HG03460 (cell line): ENCODE results near the gene DCDC1.
"Not testable (repeated sequence)": the region's sequence is repeated elsewhere in the genome, so short reads cannot be mapped to it uniquely, and the experiment has no call there.

ENCODE experiments used
- ATAC-seq: cut with Tn5 transposase; IDR thresholded peaks from one replicate; pipeline ENCODE4 v1.9.1; 2021; ENCODE audit not compliant: unreplicated experiment

Gene DCDC1

DNA sequence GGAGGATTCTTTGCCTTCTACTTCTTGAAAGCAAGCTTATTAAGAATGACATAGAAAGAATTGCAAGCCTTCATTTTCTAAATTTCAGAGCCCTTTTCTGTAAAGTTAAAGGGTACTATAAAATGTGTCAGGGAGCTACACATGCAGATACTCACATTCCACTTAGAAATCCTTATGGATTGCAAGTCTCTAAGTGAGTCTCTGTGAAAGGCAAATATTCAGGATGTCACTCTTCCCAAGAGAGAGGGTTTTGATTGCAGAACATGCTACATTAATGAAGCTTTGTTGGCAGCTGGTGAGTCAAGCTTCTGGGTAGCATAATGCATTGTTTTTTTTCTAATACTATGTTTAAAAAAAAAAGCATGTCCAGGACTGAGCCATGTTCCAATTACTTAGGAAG is 369.2 kb downstream of the DCDC1 start:
- ATAC-seq: no peak

DNA sequence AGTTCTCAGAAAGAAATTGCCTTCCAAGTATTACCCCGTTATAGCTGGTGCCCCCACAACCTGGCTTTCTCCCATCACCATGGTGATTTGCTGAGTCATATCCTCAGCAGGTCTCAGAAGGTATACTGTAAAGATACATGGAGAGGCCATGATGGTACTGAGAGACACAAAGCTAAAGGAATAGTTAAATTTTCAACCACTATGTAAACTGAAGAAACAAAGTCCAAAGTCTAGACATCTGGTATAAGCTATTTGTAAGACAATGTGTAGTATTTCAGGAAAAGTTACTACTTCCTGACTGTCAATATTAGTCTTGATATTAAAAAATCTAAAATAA is 377.1 kb downstream of the DCDC1 start:
- no peak for ATAC-seq

DNA sequence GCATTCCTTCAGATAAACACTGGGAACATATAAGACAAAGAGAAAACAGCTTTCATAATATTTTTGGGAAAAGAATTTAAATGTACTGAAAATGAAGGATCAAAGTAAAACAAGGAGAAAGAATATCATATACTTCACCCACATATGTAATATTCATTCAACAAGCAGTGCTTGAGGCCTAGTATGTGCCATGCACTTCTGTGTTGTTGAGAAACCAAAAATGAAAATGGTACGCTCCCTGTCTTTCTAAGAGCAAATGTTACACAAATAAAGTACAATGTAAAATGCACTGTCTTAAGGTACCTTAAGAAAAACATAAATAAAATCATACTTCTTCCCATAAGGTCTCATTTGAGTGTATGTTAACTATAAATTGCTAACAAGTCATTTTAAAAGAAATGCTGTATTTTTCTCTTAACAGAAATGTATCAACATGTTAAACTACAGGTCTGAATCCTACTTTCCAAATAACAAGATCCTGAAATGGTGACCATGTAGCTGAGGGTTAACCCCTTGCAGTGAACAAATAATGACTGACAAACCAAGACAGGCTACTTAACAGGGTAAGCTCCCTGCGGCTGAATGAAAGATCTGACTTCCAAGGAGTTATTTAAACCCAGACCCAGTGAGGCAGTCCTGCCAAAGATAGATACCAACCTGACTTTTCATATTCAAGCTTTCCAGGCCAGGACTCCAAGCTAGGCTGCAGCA is 377.6 kb downstream of the DCDC1 start:
- no peak for ATAC-seq

DNA sequence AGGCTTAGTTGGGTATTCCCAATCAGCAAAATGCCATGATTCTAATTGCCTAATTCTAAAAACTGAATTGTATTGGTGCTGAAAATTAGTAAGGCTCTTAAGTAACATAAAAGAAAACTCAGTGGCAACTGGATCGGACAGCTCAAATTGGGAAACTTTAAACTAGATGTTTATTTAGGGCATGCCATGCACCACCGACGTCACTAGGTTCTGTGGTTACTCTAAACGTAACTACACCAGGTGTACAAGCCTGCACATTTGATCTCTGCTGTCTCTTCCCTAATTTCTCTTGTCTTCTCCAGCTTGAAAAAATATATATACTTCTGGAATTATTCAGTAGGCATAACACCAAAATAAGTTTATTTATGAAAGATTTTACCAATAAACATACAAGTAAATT is 378.2 kb downstream of the DCDC1 start:
- no peak for ATAC-seq

DNA sequence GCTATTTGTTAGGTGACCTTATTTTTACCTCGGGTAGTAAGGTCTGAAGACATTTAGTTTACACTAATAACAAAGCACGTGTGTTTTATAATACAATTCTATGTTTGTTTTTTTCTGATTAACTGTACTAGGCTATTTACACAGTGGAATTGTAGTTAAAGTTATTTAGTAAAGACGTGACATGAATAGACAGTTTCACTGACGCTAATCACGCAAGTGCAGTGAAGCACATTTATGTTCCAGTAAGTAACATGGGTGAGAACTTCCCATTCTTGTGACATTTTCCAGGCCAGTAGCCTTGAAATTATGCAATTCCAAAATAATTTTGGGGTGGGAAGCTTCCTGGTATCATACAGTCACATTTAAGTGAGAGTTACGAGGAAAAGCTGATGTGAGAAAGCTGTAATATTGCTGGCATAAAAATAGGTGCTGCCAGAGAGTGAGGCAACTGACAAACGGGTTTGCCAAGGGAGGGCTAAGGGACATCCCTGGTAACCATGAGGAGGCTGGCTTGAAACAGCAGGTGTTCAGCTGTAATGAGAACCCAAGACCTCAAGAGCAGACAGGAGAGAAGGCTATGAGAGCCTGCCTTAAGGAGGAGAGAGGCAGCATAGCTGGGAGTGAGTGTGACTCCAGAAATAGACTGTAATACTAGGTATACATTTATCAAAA is 378.8 kb downstream of the DCDC1 start:
- ATAC-seq: no peak

DNA sequence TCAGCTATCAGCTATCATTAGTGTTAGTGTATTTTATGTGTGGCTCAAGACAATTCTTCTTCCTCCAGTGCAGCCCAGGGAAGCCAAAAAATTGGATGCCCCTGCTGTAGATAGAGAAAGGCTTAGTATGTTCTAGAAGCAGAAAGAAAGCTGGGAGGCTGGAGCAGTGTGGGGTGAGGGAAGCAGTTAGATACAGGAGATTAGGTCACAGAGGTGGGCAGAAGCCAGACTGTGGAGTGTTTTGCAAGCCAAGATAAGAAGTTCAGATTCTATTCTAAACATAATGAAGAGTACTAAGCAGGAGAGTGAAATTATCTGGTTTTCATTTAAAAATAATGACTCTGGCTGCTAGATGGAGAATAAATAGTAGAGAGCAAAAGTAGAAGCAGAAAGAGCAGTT is 381.7 kb downstream of the DCDC1 start:
- no peak for ATAC-seq

- ATAC-seq: no peak
Measured at GRCh38 chr11:30985536-30985935, 384.0 kb downstream of the DCDC1 start.

GRCh38 chr11:30984827-30985226 is 384.7 kb downstream of the DCDC1 start:
- no peak for ATAC-seq

- no peak for ATAC-seq
Measured at GRCh38 chr11:30984442-30984816, 385.1 kb downstream of the DCDC1 start.

- no peak for ATAC-seq
Measured at GRCh38 chr11:30983776-30984441, 385.6 kb downstream of the DCDC1 start.

DNA sequence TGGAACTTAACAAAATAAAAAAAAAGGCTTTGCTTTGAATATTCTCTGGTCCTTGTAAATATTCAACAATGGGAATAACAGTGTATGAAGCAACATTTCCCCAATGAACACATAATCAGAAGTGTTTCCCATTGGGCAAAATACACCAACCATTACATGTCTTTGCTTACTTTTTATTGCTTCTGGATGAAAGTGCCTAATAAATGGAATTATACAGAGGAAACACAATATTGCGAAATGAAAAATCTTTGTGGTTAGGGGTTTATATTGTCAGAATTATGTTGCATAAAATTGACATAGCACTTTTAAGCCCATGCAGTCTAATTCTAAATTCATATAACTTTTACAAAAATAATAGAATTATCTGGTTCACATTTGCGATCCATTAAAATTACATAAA is 386.4 kb downstream of the DCDC1 start:
- no peak for ATAC-seq

GRCh38 chr11:30967579-30967978 is 402.0 kb downstream of the DCDC1 start:
- ATAC-seq: no peak

GRCh38 chr11:30960387-30960992 is 409.0 kb downstream of the DCDC1 start:
- ATAC-seq: no peak

DNA sequence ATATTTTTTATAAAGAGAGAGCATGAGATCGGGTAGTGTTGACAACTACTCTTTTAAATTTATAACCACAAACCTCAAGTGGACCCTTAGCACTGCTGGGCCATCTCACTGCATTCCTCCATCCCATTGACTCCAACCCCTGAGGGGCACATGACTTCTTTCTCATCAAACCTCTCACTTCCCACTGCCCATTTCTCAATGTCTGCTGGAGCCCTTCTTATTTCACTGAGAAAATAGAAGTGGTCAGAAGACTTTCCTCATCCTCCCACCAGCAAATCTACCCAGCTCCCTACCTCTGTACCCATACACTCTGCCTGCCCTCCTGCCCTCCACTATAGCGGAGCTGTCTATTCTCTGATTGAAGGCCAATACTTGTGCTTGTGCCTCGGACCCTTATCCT is 412.8 kb downstream of the DCDC1 start:
- no peak for ATAC-seq

DNA sequence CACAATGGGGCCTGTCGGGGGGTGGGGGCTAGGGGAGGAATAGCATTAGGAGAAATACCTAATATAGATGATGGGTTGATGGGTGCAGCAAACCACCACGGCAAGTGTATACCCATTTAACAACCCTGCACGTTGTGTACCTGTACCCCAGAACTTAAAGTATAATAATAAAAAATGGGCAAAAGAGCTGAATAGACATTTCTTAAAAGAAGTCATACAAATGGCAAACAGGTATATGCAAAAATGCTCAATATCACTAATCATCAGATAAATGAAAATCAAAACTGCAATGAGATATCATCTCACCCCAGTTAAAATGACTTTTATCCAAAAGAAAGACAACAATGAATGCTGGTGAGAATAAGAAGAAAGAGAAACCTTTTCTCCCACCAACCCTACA is 419.7 kb downstream of the DCDC1 start:
- no peak for ATAC-seq

DNA sequence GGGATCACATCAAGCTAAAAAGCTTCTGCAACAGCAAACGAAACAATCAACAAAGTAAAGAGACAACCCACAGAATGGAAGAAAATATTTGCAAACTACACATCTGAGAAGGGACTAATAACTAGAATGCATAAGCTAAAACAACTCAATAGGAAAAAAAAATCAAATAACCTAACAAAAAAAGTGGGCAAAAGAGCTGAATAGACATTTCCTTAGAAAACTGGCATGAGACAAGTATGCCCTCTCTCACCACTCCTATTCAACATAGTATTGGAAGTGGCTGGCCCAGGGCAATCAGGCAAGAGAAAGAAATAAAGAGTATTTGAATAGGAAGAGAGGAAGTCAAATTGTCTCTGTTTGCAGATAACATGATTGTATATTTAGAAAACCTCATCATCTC is 421.8 kb downstream of the DCDC1 start:
- not testable (repeated sequence) for ATAC-seq

DNA sequence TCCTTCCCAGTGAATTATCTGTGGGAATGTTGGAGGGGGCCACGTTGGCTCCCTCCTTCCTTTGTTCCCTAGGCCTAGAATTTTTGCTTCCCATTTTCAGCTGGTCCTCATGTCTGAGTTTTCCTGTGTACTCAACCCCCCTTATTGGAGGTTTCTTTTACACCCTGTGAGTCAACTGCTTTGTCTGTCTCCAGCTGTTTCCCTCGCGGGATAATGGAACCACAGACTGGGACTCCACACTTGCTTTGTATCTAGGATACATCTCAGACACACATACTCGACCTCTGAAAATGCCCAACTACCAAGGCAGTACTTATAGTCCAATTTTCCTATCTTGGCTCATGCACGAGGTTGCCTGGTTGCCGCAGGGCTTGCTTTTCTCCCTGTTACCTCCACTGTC is 430.7 kb downstream of the DCDC1 start:
- no peak for ATAC-seq

- no peak for ATAC-seq
Measured at GRCh38 chr11:30938171-30938570, 431.4 kb downstream of the DCDC1 start.

DNA sequence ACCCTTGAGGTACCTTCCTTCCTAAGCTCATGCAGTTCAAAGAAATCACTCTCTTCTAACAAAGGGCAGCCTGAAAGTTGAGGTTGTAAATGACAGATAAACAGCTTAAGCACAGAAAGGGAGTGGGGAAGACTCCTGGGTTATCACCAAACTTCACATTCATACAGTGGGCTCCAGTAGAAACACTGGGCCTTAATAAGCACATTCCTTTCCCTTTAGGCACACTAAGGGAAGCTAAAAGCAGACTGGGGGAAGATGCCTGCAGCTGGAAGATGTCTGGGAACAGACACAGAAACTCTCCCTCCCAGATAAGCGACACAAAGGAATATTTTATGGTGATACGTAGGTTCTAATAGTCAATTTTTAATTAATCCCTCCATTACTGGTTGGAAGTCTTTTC is 433.0 kb downstream of the DCDC1 start:
- no peak for ATAC-seq

GRCh38 chr11:30935861-30936260 is 433.7 kb downstream of the DCDC1 start:
- no peak for ATAC-seq

GRCh38 chr11:30926130-30926529 is 443.4 kb downstream of the DCDC1 start:
- no peak for ATAC-seq

GRCh38 chr11:30921811-30922210 is 447.7 kb downstream of the DCDC1 start:
- ATAC-seq: no peak
